SIG-M5 treated with dmso at 0.1 percent for 504 hours (cell line): ENCODE data around the gene PEF1.

Experiments
- DNase-seq: peaks from one replicate; lab custom pipeline; 2025; ENCODE audit not compliant: unreplicated experiment; lab: John Stamatoyannopoulos, UW

The PEF1 gene

GRCh38 chr1:31586376-31587327, 58.0 kb downstream of the PEF1 start:
- no peak for DNase-seq

DNA sequence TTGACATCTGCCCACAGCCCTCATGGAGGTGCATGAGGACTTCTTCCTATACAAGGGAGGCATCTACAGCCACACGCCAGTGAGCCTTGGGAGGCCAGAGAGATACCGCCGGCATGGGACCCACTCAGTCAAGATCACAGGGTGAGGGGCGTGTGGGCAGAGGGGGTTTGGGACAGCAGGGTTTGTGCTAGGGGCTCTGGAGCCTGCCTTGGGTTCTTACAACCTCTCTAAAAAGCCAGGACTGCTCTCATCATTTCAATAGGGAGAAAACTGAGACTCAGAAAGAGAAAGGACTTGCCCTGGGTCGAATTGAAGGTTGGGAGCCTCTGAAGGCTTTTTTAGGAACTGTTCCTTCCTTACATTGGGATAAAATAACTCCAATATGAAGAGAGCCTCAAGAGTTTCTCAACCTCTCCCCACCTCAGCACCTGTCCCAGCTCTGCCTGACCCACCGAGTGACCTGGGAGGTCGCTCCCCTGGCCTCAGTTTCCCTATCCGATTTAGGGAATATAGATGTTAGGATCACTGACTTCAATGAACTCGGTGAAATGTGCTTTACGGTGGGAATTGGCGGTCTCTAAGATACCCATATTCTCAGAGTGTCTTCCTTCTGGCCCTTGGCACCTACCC, 58.8 kb downstream of the PEF1 start:
- DNase-seq: no peak

DNA sequence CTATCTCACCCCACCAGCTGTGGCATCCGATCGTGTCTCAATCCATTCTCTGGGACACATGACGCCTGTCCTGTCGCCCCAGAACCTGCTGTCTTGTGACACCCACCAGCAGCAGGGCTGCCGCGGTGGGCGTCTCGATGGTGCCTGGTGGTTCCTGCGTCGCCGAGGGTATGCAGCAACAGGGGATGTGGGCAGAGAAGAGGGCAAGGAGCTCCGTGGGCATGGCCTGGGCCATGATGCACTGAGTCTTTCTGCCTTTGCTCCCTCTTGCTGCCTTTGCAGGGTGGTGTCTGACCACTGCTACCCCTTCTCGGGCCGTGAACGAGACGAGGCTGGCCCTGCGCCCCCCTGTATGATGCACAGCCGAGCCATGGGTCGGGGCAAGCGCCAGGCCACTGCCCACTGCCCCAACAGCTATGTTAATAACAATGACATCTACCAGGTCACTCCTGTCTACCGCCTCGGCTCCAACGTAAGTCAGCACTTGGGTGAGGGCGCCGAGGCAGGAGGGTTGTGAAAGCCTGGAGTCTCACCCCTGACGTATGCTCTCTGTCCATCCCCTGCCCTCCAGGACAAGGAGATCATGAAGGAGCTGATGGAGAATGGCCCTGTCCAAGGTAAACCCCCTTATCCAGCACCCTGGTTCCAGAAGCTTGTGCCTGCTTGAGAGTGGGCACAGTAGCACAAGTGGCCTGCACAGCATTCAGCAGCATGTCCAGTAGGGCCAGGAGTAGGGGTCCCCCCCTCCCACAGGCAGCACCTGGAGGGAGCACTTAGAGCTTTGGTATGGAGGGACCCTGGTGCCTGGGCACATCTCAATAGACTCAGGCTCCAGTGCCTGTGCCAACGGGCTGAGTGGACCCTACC, 59.6 kb downstream of the PEF1 start:
- DNase-seq: no peak

GRCh38 chr1:31583995-31584868, 60.4 kb downstream of the PEF1 start:
- no peak for DNase-seq

GRCh38 chr1:31583082-31583994, 61.3 kb downstream of the PEF1 start:
- no peak for DNase-seq

- DNase-seq: no peak
Measured at GRCh38 chr1:31581821-31582810, 62.6 kb downstream of the PEF1 start.

- no peak for DNase-seq
Measured at GRCh38 chr1:31580891-31581603, 63.6 kb downstream of the PEF1 start.

DNA sequence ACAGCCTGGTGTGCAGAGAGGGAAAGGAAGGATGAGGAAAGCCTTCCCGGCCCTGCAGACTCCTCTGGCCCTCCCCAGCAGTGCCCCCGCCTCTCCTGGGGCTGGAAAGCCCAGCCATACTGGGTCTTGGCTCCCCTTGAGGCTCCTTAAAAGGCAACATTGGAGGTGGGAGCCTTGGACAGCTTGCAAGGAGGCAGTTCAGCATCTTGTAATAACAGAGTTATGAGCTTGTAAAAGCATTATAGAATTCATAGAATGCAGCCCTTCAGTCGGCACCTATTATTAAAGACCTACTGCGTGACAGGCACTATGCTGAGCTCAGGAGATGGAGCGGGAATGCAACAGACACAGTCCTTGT, 64.2 kb downstream of the PEF1 start:
- no peak for DNase-seq
